HG03039 (cell line): ENCODE results near the gene CPNE5.

Experiments used
- ATAC-seq: cut with Tn5 transposase; IDR thresholded peaks from one replicate; pipeline ENCODE4 v1.9.1; 2021; ENCODE audit warnings: mild to moderate bottlenecking, moderate library complexity; ENCODE audit not compliant: unreplicated experiment

The CPNE5 gene

DNA sequence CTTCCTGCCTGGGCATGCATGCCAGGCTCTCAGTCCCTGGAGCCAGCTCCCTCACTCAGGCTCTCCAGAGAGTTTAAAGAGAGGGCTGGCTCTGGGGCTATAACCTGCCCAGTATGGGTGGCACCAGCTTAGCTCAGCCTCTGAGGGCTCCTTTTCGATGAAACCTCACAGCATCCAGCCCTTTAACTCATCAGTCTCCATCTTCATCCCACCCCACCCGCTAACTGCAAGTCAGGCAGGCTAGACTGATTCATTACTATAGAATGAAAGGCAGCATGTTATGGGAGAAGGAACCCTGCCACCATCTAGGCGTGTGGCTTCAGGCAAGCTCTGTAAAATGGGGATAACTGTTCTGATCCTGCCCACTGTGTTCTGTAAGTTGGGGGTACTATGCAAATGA lies 88.2 kb downstream of the CPNE5 start:
- no peak for ATAC-seq

DNA sequence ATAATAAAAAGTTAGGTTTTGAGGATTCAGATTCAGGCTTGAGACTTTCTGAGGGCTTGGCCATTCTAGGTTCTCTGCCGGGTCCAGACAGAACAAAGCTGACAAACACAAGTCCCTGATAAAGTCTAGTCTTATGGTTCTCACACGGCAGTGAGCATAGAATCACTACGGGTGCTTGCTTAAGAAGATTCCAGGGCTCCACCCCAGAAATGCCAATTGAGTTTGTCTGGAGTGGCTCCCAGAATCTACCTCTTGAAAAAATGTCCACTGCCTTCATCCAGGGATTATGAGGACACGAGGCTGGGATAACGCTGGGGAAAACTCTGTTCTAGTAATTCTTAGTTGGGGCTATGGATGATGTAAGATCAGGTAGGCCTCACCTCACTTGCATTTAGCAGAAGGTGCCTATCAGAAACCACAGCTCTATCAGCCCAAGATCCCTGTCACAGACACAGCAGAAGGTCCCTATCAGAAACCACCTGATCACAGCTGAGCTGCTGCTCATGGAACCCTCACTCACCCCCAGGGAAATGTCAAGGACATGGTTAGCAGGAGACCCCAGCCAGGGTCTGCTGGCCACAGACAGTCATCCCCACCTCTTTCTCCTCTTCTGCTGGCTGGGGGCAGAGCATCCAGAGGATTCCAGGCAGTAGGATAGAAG lies 89.3 kb downstream of the CPNE5 start:
- ATAC-seq = no peak

DNA sequence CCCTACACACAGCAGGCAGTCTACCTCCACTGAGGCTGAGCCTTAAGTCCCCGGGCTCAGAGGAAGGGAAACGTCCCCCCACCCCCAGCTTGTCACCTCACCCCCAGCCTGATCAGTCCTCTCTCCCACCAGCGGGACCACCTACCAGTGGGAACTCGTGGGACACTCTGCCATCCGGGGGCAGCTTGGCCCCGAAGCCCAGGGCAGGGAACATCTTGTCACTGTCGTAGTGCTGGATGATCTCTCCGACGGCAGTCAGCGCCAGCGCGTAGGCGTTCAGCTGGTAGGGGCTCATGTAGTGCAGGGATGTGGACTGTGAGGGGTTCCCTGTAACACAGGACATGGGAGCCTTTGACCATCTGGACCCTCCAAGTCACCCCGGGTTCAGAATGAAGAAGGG lies 93.0 kb downstream of the CPNE5 start:
- no peak for ATAC-seq

DNA sequence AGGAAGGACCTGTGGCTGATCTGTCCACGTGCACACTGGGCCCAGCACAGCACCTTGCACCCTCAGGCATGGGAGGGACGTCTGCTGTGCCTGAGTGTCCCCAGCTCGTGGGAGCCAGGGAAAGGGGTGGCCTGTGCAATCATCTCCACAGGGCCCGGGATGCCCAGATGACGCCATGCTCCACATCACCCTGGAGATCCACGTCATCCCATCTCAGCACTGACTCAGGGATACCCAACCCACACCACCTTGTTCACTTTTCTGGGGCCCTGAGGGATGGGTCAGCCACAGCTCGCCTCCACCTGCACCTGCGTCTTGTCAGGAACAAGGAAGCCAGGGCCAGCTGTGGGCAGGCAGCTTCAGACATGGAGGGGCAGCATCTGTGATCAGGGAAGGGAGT lies 93.4 kb downstream of the CPNE5 start:
- no peak for ATAC-seq

DNA sequence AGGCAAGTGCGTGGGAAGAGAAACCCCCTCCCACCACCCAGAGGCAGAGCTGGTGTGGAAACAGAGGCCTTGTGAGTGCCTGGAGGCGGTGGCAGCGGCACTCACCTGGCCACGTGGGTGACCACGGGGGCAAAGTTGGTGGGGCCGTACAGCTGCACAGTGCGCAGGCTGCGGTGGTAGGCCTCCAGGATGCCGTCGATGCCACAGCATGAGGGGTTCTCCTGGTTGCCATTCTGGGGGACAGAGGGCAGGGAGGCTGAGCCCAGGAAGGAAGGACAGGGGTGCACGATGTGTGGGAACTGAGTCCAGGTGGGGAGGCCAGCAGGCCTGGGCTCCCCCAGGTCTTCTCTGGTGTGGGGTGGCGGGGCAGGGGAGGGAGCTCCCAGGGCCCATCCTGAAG lies 94.0 kb downstream of the CPNE5 start:
- ATAC-seq = no peak

DNA sequence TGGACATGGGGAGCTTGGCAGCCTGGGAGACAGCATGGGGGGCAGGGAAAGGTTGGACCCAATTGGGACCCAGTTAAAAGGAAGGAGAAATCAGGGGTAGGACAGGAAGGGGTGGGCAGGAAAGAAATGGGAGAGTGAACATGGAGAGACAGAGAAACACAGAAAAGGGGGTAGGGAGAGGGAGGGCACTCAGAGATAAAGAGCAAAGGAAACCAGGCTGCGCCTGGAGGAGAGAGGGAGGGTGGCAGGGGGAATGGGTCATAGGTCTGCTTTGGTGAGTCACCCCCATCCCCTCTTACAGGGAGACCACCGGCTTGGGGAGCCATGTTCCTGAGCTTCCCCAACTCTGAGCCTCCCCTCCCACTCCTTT lies 95.0 kb downstream of the CPNE5 start:
- ATAC-seq = no peak

DNA sequence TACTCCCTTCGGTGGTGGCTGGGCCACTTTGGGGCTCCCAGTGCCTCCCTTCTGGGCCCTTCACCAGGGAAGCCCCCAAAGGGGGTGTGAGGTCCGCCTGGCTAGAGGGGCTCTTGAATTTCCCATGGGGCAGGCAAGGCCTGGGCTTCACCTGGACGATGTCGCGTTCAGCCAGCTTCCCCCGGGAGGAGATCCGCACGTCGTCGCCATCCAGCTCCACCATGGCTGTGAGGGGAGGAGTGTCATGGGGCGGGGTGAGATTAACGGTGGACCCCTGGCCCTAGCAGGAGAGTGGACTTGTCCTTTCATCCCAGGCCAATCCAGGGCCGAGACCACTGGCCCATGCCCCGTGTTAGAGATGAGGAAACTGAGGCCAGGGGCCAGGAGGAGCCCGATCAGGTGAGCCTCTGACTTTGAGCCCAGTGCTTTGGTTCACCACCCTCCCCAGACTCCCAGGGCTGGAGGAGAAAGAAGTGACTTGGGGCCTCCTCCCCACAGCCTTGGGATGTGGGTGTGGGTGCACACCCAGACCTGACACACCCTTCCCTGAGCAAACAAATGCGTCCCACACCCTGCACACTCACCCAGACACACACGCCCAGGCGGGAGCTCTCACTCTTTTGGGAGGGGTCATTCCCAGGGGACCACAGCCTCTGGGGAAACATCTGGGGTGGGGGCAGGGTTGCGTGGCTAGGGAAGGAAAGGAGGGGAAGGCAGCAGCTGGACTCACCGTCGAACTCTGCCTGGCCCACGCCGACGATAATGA lies 95.5 kb downstream of the CPNE5 start:
- no peak for ATAC-seq

DNA sequence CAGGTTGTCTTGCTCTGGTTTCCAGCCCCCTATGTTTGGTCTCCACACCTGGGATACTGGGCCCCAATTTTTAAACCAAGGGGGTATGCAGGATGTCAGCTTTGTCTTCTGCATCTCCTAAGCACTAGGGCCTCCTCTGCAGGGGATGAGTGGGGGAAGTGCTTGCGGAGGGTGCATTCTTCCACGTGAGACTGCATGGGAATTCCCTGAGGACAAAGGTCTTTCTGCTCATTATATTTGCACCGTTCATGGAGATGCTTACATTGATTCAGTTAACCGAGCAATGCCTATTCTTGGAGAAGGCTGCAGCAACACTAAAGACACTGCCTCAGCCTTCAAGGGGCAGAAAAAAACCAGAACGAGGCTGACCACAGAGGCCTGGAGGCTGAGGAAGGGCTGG lies 96.2 kb downstream of the CPNE5 start:
- ATAC-seq = no peak

DNA sequence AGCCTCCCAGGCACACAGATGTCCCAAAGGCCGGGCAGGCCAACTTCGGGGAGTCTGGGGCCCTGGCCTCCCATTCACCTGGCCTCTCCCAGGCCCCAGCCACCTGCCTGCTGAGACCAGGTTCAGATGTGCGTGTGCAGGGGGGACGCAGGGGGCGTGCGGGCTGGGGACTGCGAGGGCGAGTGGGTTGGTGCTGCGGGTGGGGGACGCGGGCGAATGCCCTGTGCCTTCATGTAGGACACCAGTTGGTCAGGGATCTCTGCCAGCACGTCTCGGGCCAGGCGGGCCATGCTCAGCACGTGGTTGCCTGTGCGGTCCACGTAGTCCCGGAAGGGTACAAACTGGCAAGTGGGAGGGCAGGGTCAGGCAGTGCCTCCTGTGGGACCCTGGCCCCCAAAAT lies 97.1 kb downstream of the CPNE5 start:
- ATAC-seq = no peak

DNA sequence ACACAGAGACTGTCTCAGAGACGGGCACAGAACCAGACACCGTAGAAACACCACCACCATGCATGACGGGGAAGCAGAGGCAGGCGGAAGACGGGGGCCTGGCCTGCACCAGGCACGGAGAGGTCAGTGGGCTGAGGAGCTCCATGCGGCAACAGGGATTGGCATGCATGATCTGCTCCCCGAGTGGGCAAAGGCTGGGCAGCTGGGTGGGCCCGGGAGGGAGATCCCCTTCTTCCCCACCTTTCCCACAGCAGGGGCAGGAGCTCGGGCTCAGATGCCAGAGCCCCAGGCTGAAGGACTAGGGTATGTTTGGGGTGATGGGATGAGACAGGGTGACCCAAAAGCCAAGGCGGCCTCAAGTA lies 98.4 kb downstream of the CPNE5 start:
- ATAC-seq = no peak

DNA sequence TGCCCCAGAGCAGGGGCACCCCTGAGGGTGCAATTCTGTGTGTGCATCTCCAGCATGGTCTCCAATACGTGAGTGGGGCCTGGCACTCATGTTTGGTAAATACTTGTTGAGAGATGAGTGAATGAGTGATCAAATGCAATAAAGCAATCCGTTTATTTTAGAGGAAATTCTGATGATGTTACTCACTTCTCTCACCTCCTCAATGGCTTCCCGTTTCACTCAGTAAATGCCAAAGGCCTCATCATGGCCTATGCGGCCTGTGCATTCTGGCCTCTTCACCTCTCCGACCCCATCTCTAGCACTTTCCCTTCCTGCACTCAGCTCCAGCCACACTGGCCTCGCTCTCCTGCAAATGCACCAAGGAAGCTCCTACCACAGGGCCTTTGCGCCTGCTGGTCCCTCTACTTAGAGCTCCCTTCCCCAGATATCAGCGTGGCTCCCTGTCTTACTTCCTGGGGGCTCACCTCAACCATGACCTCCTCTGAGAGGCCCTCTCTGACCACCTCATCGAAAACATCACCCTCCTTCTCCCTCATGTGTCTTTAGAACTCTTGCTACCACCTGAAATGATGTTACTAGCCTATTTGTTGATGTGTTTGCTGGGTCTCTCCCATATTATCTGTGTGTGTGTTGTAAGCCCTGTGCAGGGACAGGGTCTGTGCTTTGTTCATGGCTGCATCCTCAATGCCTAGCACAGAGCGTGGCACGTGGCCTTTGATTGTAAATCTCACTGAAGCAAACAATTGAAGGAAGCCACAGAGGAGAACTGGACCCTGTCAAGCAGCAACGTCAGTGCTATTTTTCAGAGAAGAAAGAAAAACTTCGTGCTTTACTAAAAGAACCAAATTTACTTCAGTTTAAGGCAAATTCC lies 99.1 kb downstream of the CPNE5 start:
- ATAC-seq = no peak

DNA sequence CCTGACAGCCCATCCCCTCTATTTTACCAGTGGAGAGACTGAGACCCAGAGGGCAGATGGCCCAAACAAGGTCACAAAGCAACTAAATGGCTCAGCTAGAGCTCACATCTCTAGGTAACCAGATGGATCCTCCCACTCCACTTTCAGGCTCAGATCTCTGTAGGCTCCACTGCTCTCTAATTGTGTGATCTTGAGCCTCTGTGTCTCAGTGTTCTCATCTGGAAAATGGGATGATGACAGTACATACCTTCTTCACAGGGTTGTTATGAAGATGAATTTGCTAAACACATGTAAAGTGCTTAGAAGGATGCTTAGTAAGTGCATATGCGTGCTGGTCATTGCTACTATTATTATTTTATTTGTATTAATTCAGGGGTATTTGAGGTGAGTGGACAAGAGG lies 101.1 kb downstream of the CPNE5 start:
- ATAC-seq = no peak

DNA sequence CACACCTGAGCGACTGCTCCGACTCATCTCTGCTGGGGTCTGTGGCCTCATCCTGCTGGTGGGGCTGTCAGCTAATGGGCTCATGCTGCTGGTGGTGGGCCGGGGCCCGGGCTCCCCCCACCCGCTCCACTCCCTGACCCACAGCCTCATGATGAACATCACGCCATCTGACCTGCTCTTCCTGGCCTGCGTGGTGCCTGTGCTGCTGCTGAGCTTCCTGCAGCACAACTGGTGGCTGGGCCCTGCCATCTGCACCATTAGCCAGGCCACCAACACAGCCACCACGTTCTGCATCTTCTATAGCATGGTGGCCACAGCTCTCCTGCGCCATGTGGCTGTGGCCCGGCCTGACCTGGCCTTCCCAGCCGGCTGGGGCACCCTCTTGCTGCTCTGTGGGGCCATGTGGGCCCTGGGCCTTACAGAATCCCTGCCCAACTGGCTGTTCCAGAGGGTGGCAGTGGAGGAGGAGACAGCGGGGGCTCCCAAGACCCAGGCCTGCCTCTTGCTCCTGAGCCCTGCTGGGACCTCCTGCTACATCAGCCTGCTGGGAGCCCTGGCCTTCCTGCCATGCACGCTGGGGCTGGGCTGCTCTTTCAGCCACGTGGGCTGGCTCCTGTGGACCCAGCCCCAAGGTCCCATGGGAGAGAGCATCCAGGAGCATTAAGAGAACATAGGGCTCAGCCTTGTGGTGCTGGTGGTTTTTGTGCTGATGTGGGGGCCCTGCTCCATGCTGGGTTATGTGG lies 102.0 kb downstream of the CPNE5 start:
- no peak for ATAC-seq

DNA sequence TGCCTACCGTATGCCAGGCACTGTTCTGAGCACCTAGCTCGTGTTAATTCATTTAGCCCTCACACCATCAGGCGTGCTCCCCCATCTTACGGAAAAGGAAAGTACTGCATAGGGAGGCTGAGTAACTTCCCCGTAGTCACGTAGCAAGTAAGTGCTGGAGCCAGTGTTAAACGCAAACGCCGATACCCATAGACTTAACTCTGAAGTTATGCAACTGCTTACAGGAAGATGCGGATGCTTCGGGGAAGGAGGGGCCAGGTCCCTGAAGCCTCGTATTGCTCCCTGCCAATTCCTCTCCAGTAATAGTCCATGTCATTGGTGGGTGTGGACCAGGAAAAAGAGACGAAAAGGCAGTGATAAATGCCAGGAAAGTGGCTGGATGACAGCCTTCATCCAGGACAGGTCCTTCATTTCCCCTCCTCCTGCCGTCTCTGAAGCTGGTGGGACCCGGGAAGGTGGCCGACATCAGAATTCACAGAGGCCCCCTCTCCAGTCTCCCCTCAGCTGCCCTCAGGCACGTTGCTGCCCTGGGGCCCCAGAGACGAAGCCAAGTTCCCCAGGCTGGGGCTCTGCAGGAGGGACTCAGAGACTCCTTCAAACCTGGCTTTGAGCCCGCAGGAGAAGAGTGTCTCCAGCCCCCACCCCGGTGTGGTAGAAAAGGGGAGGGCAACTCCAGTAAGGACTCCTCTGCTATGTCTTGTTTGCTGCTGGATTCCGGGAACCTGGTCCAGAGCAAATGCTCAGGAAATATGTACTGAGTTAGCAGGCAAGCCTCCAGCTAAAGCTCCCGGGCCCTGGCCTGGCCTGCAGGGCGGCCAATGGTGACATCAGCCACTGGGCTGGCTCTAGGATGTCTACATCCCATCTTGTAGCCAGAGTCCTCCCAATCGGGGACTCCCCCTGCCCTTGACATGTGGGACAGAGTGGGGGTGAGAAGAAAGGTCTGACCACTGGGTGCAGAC lies 103.9 kb downstream of the CPNE5 start:
- no peak for ATAC-seq

DNA sequence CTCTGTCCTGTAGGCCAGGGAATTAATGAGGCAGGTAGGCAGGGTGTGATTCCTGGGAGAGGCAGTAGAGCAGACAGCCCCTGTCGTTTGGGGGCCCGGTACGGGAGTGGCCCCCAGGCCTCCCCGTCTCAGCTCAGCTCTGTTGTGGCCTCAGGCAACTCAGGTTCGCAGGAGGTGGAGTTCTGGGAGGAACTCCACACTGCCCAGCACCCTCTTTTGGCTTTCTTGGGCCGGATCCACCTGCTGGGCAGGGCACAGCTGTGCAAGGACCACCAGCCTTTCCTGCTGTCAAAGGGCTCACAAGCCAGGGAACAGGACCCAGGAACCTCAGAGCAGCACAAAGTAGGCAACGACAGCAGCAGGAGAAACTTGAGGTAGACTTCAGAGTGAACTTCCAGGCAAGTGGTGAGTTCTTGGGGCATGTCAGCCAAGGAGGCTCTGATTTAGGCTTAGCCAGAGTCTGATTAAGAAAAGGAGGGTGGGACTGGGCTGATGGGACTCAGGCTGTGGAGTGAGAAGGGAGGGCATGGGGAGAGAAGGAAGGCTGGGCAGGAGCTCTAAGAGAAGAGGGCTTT lies 104.7 kb downstream of the CPNE5 start:
- ATAC-seq = no peak

DNA sequence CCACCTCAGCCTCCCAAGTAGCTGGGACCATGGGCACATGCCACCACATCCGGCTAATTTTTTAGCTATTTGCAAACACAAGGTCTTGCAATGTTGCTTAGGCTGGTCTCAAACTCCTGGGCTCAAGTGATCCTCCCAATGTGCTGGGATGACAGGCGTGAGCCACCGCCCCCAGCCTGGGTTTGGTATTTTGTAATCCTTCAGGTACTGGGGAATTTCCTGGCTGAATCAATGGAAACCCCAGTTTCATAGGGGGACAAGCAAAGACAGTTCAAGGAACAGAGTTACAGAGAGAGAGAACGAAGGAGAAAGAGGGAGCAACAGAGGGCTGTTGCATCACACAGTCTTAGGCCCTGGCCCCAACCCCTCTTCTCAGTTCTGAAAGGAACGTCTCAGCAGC lies 105.9 kb downstream of the CPNE5 start:
- ATAC-seq = no peak

DNA sequence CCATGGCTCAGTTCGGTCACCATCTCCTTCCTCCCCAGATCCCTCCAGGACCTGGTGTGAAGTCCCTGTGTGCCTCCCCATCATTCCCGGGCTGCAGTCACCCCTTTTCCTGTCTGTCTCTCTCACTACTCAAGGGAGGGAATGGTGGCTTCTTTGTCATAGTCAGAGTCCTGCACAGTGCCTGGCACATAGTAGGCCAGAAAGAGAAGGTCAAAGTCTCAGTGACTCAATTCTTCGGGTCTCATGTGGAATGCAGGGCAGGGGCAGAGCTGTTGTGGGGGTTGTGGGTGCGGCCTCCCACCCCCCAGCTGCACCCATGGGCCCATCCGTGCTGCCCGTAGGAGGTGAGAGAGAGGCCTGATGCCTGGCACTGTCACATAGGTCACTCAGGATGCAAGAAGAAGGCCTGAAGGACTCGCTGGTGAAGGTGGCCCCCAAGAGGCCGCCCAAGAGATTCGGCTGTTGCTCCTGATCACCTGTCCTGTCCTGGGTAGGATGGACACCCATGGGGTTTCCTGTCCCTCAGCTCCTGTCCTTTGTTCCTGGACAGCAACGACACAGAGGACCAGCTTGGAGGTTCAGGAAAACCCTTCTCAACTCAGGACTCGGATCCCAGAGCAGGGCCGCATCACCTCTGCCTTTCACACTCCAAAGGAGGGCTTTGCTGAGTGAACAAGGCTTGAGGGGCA lies 107.5 kb downstream of the CPNE5 start:
- no peak for ATAC-seq

DNA sequence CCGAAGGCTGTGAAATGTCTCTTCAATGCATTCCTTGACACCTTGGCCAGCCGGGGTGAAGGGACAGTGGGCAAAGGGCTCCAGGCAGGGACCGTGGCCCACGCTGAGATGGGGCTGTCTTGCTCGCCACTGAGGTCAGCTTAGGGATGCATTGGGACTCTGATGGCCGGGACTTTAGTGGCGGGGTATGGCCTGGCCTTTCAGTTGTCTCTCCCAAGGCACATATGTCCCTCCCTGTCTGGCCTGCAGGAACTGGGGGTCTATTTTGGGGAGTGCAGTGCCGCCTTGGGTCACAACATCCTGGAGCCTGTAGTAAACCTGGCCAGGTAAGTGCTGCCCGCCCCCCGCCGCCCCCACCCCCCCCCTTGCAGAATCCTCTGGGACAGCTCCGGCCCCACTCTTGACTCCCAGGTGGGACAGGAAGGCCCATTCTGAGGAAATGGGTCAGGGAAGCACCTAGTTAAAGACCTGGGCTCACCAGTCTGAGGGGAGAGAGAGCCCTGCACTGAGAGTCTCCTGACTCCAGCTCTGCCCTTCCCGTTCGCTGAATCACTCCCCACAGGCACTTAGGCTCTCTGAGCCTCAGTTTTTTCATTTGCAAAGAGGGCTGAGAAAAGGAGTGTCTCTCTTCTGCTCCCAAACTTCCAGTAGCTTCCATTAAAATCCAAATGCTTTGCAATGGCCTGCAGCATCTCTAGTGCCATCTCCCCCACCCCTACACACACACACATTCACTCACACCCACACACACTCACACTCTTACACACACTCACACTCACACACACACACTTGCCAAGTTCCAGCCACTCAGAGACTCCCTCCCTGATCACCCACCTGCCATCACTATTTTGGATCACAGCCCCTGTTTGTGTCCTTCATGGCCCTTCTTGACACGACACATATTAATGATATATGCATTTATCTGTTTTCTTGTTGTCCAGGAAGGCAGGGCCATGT lies 108.5 kb downstream of the CPNE5 start:
- ATAC-seq = no peak
